Dedifferentiated amniotic fluid mesenchymal stem cell (primary cell): ENCODE data around the gene SEL1L.
"Not testable (repeated sequence)": the region's sequence is repeated elsewhere in the genome, so short reads cannot be mapped to it uniquely, and the experiment has no call there.

Experiments used
- DNase-seq: peaks from one replicate; pipeline ENCODE4 v3.0.0-alpha.2; 2016; ENCODE audit errors: extremely low spot score

SEL1L gene

DNA sequence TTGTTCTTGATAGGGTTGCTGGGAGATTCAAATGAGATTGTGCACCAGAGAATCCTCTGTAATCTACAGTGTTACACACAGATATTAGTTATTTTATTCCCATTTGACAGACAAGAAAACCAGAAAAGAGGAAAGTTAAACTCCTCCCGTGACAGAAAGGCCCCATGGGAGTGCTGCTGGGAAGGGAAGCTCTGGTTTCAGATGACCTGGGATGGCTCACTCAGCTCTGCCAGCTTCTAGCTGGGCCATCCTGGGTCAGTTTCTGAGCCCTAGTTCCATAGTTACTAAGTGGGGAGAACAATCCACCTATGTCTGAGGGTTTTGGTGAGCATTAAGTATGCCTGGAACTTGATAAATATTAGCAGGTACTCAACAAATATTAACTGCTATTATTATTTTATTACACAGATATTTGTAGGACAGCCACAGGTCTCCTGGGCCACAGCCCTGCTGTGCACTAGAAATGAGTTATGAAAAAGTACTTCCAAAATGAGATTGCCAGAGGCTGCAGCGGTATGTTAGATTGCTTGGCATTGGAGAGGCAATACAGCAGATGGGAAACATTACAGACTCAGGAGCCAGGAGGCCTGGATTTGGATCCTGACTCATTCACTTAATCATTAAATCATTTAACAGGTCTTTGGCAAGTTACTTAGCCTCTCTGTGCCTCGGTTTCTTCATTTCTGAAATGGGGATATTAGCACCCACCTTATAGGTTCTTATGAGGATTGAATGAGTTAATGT is 86.5 kb downstream of the SEL1L start:
- no peak for DNase-seq

DNA sequence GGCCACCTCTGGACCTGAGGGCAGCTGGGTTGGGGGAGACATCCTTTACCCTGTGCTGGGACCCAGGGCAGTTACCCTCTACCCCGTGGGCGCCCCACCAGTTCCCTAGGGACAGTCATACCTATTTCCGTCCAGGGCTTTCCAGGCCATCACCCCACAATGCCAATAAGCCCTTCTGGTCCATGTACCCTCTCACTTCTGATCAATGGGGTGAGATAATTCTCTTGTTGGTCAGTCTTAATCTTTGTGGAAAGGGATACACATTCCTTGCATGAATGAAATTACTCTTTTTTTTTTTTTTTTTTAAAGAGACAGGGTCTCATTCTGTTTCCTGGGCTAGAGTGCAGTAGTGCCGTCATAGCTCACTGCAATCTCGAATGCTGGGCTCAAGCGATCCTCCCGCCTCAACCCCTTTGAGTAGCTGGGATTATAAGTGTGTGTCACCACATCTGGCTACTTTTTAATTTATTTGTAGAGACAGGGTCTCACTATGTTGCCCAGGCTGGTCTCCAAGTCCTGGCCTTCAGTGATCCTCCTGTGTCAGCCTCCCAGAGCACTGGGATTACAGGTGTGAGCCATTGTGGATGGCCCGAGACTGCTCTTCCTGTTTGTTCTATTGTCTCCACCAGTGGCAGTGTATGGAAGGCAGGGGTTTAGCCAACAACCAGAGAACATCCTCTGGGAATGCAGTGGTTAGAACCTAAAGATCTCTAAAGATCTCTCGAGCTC is 87.2 kb downstream of the SEL1L start:
- no peak for DNase-seq

DNA sequence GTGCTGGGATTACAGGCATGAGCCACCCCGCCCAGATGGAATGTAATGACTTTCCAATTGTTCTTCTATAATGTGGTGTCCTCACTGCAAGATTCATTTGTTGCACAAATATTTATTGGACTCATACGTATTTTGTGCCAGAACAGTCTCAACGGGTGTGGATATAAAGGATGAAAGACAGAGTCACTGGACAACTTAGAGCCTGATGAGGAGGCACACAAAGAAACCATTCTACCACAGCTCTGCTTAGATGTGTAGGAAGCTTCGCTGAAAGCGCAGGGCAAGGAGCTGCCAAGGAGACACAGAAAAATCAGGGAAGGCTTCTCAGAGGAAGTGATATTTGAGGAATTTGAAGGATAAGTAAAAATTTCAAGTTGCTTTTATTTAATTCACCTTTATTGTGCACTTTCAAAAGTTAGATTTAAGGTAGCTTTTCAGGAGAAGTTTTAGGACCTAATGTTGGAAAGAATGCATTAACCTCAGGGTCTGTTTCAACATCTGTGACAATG is 92.0 kb downstream of the SEL1L start:
- DNase-seq, result no peak

DNA sequence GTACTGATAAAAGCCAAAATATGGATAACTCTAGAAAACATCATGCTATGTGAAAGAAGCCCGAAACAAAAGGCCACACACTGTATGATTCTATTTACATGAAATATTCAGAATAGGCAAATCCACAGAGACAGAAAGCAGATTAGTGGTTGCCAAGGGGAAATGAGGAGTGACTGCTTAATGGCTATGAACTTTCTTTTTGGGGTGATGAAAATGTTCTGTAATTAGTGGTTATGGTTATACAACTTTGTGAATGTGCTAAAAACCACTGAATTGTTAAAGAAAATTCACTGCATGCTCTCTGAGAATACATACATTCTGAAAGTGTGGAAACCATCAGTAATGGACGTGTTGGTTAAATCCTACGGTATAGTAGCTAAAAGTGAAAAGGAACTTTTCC is 93.6 kb downstream of the SEL1L start:
- no peak for DNase-seq

DNA sequence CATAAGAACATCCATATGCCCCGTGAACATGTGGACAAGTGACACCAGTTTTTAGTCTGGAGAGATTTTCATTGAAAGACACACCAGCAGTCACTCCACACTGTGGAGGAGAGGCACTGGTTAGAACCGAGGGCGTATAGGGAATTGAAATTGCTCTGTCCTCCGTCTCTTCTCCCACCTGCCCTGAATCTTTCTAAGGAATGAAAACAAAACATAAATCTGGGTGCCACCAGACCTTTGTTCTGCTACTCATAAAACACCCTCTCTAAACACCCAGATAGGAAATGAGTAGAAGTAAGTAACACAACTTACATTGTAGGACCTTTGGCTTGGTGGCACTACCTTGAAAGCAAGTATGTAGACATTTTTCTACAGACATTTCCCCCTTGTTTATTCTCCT is 96.4 kb downstream of the SEL1L start:
- no peak for DNase-seq

DNA sequence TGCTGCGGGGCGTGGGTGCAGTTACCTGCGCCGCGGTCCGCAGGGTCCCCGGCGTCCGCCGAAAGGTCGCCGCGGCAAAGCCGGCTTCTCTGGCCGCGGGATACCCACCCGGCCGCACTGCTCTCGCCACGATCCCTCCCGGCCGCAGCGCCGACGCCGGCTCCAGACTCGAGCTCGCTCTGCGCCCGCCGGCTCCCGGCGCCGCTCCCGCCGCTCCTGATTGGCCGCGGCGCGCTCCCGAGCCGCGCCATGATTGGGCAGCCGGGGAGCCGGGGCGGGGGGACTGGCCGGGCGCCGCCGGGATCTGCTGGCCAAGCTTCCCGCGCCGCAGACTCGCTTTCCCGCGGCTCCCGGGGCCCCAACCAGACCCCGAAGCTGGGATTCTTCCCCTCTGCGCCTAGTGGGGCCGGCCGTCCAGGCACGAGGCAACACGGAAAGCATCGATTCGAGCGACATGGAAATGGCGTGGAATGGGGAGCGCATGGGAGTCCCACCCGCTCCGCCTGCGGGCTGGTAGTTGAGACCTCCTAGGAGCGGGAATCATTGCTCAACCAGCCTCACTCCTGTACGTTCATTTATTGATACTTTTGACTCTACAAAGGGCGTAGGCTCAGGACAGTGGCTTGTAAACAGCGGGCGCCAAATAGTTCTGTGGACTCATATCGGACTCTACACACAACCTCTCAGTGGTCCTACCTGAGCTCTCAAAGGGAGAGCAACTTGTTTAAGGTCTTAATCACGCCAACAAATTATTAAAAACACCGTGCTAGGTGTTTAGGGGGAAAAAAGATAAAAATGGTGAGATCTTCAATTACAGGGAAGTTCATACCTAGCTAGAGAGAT is 97.1 kb downstream of the SEL1L start:
- no peak for DNase-seq

DNA sequence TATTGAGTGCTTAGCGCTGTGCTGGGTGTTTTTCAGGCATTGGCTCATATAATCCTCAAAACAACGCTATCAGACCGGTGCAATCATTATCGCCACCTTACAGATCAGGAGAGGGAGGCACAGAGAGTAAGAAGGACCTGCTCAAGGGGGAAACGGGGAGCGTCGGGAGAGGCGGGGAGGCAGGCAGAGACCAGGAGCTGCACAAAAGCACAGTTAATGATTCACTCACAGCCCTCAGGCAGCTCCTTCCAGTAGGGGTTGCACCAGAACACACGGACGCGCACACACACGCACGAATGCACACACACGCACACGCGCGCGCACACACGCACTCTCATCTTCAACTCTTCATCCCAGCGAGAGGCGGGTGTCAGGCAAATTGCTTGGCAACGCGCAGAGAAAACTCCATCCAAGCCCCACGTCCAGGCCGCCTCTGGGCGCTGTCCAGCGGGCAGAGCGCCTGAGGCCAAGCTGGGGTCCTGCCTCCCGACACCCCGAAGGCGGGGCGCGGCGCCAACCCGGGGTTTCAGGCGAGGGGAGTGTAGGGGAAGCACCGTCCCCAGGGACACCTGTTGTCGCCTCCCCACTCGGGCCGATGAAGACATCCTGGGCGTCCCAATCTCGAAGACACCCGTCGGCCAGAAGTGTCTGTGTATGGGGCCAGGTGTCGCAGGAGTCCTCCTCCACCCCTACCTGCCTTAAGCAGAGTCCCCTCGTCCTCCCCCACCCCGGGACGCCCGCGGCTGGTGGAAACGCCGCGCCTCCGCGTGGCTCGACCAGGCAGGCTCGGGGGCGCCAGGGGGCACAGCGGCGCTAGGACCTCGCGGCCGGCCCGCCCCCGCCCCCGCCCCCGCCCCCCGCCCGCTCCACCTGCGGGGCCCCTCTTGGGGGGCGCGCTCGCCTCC is 98.0 kb downstream of the SEL1L start:
- no peak for DNase-seq

DNA sequence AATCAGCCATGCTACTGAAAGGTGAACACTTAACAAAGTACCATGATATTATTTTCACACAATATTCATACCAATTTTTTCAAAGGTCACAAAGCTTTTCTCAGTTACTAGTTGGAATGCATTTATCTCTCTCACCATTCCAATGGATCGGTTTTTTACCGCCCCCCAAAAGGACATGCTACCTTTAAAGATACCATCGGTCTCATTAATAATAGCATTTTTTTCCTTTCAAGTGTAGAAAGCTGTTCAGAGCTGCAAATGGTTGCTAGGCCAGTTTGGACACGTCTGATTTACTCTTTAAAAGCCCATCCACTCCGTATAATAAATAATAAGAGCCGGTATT is 98.6 kb downstream of the SEL1L start:
- no peak for DNase-seq

DNA sequence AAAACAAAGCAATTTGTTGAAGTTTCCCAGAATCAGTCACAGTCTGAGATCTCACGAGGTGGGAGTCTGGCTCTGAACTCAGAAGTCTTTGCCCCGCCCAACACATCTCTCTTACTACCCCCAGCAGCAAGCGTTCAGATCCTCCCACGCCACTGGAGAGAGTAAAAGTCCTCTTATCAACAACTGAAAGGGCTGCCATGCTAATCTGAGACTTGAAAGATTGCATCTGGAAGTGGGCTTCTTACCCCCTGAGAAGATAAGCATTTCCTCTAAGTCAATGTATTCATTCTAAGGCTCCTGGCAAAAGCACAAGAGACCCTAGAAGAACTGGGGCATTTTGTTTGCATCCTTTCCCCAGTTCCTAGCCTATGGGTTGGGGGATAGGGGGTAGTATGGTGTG is 99.4 kb downstream of the SEL1L start:
- no peak for DNase-seq

DNA sequence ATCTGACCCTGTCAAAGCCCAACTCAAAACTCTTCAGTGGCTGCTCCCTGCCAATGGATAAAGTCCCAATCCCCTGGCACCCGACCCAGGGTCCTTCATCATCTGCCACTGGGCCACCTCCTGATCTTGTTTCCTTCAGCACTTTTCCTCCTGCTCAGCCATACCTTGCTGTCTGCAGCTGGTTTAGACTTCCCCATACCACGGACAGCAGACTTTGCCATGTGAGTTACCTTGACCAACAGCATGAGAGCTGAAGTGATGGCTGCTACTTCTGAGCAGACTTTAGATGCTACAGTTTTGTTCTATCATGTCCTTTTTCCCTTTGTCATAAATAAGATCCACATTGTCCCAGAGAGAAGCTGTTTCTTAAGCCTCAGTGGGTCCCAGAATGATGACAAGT is 100.3 kb downstream of the SEL1L start:
- DNase-seq, result no peak

DNA sequence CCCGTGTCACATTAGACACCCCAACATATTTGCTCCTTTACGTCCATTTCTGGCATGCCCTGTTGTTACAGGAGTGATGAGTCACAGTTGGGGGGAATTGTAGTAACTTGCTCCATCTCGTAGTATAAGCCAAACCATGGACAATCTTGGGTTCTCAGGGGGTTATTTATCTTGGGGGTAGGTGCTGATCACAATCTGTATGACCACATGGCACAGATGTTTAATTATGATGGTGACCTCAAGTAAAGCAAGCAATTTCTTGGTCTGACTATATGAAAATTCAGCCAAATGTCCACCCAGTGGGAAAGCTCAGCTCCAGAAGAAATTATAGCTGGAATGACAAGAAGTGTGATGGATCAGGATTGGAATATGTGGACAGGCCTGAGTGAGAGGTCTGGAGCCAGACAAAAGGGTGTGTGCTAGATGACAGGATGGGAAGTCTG is 101.4 kb downstream of the SEL1L start:
- DNase-seq, result no peak

DNA sequence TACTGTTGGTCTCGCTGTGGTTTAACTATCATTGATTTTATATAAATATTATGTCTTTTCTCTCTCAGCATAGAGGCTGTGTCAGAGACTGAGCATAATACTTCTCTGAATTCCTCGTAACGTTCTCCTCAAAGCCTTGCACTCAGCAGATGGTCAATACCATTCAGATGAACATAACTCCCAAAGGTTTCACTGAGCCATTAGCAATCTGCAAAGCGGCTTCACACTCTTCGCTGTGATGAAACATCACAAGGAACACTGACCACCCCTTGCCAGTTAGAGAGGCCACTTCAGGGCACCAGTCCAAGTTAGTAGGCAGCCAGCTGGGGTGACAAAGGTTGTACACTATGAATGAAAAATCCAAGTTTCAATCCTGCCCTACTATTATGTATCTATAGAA is 103.4 kb downstream of the SEL1L start:
- DNase-seq, result no peak

DNA sequence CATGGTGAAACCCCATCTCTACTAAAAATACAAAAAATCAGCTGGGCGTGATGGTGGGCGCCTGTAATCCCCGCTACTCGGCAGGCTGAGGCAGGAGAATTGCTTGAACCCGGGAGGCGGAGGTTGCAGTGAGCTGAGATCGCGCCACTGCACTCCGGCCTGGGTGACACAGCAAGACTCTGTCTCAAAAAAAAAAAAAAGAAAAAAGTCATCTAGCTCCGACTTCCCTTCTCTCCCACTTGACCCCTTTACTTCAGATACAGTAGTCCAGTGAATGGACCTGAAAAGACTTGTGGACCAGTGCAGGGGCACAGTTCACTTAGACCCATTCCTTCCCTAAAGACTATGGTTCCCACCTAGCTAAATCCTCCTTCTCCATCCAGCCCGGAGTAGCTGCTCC is 103.9 kb downstream of the SEL1L start:
- DNase-seq, result not testable (repeated sequence)

DNA sequence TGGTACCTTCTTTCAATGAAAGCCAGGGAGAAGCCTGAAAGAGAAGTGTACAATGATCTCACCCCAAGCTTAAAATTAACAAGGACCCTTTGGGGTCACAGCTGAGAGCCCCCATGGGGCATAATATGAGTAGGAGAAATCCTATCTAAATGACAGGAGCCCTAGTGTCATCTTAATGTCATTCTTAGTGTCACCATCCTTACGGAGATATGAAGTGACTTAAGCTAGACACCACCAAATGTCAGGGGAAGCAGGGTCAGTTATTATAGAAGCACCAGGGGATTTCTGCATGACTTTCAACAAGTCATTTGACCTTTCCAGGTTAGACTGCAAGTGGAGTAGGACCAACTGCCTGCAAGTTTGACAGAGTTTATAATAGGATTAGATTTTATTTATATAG is 104.6 kb downstream of the SEL1L start:
- no peak for DNase-seq

DNA sequence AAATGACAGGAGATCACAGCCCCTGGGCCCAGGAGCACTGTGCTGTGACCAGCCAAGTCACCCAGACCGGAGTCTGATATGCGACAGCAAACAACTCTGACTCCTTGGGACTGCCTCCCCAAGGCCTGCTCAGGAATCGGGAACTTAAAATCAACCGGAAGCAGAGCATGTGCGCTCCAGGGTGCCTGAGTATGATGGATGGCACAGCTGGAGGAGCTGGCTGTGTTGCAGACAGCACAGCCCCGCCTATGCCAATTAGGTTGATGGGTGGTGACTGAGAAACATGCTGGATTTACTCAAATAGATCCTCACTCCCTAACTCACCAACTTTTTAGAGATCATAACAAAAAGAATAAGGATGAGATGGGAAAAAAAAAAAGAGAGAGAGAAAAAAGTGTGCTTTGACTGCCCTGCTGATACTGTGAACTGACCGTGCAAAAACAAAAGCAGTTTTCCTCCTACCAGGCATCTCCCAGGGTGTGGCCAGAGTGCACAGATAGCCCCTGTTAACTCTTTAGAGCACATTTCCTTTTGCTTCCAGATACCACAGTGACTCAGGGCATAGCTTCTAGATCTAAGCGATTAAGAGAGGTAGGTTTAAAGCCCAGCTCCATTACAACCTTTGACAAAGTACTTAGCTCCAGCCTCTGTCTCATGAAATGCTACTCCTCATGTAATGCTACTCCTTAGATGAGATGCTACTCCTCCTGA is 106.2 kb downstream of the SEL1L start:
- DNase-seq, result no peak

DNA sequence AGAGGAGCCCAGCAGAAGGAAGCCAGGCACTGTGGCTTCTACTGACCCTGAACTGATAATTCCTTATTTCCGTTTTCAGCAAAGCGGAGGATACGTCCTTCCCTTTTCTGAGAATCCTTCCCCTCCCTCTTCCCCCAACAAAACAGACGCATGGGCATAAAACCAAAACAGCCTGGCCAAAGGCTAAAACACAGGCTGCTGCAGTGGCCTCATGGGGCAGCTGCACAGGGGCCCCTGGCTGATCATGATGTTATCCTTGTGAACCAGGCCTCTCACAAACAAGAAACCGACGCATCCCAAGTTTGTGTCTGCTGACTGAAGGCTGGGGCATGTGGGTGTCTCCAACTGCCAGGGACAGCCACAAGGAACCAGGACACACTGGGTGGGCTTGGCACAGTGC is 110.1 kb downstream of the SEL1L start:
- DNase-seq, result no peak
